CD4-positive, alpha-beta T cell treated with Interleukin-4 for 1 hour (primary cell): Measurements from ENCODE around the gene RAG2.
"Not testable (repeated sequence)": the region's sequence is repeated elsewhere in the genome, so short reads cannot be mapped to it uniquely, and the experiment has no call there.

ENCODE experiments used
- DNase-seq, 2 donors: peaks; one replicate each; pipeline ENCODE4 v3.0.0-alpha.2; 2020 to 2022

Gene RAG2

DNA sequence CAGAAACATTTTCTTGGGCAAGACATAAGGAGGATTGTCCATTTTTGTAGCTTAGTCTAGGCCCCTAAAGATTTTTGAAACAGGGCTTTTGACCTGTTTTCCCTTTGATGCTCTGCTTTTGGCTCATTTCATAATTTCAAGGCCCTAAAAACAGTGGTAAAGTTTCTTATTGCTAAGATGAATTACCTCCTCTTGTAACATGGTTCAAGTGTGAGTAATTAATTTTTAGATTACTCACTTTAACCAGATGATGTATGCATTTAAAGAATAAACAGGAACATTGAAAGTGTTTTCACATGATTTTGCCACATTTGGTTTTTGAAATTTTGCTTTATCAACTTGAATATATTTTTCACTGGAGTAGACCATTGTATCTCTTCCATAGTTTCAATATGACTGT is 1.2 kb downstream of the RAG2 start:
- DNase-seq, result no peak

DNA sequence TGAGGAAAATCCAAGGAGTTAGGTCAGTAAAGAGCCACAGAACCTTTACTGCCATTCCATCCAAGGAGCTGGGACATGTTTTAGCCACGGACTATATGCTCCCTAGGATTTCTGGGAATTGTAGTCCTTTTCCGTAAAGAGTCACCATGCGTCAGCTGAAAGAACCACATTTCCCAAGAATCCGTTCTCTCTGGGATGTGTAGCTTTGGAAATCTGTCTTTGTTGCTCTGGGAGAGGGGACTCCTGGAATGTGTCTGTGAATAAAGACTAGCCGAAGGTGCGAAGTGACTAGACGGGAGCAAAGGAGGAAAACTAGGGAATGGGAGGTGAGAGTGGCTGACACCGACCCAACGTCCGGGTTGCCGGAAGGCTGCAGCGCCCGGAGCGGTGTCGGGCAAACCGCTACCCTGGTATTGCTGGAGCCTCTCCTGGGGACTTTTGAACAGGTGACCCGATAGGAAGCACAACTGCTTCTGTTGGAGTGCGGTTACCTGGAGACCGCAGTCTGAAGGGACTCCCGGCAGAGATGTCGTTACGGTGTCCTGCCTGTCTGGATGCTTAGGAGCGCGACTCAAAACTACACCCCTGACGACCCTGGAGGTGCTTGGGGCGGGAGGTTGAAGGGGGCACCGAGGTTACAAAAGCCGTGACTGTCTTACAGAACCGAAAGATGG is 3.6 kb downstream of the RAG2 start, which contains the start of gene IFTAP:
IFTAP (plus strand) TSS at position 187 of the 674 bp plus-strand sequence. CDS start 15,602 bp downstream, outside the sequence.
- DNase-seq, result peak; percentile 22 to 42

DNA sequence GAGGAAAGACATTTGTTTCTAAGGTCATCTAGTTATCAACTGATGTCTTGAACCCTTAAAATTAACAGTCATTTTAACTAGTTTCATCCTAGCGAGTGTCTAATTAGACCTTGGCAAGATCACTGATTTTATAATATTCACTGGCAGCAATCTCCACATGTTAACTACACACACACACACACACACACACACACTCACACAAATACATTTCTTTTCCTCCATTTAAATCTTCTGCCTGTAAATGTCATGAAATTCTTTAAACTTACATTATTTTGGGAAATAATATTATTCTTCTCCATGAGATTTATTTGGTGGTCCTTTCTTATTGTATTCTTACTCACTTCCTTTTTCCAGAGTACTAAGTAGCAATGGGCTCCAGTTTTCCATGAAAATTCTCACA is 6.6 kb downstream of the RAG2 start:
- no peak for DNase-seq

GRCh38 chr11:36590513-36590912 is 7.5 kb downstream of the RAG2 start:
- no peak for DNase-seq

GRCh38 chr11:36588099-36588498 is 9.9 kb downstream of the RAG2 start:
- no peak for DNase-seq

GRCh38 chr11:36586543-36586942 is 11.5 kb downstream of the RAG2 start:
- DNase-seq, result peak in 1 of 2 donors; percentile 14

DNA sequence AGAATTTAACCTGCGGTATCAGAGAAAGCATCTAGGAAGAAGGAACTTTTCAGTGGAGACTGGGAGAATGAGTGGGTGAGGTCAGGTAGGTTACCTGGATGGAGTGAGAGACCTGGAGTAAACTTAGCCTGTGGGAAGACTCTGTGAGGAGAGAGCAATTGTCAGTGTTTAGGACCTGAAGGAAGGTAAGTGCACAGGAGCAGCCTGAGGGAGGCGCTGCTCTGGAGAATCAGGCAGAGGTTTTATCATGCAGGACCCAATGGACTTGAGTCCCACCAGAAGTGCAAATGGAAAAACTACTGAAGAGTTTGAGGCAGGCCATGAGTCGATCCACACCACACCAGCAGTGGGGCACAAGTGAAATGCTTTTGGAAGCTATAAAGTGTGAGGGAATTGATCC is 14.4 kb downstream of the RAG2 start:
- no peak for DNase-seq

DNA sequence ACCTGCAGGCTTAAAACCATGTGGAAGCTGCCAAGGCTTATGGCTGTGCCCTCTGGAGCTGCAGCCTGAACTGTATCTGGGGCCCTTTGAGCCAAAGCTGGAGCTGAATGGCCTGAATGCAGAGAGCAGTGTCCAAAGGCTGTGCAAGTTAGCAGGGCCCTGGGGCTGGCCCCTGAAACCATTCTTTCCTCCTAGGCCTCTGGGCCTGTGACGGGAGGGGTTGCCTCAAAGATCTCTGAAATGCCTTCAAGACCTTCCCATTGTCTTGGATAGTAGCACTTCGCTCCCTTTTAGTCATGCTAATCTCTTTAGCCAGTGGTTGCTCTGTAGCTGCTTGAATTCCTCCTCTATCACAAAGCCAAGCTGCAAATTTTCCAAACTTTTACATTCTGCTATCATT is 16.5 kb downstream of the RAG2 start:
- no peak for DNase-seq

GRCh38 chr11:36578458-36578857 is 19.6 kb downstream of the RAG2 start:
- DNase-seq, result no peak

- no peak for DNase-seq
Observed at GRCh38 chr11:36577859-36578258, 20.2 kb downstream of the RAG2 start.

DNA sequence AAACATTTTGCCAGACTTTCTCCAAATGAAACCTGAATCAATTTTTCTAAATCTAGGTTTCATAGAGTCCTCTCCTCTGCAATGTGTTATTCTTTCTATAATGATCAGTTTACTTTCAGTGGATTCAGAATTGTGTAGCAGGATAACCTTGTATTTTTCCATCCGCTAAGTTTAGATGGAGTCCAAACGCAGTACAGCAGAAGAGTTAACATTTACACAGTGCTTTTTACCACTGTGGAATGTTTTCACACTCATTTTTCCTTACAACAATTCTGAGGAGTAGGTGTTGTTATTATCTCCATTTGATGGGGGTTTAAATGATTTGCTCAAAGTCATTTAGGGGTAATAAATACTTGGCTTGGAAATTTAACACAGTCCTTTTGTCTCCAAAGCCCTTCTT is 20.7 kb downstream of the RAG2 start:
- no peak for DNase-seq

DNA sequence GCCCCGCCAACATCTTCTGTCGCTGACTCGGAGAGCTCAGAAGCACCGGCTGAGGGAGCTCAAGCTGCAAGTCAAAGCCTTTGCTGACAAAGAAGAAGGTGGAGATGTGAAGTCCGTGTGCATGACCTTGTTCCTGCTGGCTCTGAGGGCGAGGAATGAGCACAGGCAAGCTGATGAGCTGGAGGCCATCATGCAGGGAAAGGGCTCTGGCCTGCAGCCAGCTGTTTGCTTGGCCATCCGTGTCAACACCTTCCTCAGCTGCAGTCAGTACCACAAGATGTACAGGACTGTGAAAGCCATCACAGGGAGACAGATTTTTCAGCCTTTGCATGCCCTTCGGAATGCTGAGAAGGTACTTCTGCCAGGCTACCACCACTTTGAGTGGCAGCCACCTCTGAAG is 23.6 kb downstream of the RAG2 start:
- DNase-seq, result no peak

DNA sequence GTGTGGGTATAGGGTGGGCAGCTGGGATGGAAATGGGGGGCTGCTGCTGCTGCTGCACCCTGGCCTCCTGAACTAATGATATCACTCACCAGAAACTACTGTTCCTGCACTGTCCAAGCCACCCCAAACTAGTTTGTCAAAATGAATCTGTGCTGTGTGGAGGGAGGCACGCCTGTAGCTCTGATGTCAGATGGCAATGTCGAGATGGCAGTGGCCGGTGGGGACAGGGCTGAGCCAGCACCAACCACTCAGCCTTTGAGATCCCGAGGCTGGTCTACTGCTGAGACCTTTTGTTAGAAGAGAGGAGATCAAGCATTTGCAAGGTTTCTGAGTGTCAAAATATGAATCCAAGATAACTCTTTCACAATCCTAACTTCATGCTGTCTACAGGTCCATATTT is 28.9 kb downstream of the RAG2 start:
- no peak for DNase-seq

- DNase-seq, result no peak
Observed at GRCh38 chr11:36567694-36568093, 30.3 kb downstream of the RAG2 start, which contains the start of gene RAG1. RAG1 (plus strand) TSS chr11:36568007; CDS start chr11:36573305, 5,298 bp downstream.

- DNase-seq, result no peak
Observed at GRCh38 chr11:36566407-36567053, 31.5 kb downstream of the RAG2 start.

DNA sequence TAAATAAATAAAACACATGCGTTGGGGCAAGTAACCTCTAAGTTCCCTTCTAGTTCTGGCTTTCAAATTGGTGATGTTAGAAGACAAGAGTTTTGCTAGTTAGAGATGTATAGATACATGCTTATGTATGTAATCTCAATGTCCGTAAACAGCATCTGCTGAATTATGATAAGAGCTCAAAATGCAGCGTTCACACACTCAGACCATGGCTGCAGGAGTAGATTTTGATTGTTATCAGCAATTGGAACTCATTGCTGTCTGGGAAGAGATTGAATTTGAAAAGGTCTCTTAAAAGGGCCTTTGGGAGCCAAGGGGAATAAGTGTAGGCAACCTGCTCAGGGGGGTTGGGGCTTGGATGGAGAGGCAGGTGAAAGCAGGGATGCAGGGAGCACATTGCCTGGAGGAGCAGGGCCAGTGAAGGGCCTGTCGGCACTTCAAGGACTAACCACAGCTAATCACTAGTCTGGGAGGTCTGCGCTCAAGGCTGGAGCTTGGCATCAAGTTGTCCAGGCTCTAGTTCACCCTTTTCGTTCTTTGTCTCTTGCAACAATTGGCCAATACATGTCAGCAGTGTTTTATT is 32.9 kb downstream of the RAG2 start:
- DNase-seq, result no peak

- peak; percentile 40 to 58 for DNase-seq
Observed at GRCh38 chr11:36564376-36565030, 33.5 kb downstream of the RAG2 start.

DNA sequence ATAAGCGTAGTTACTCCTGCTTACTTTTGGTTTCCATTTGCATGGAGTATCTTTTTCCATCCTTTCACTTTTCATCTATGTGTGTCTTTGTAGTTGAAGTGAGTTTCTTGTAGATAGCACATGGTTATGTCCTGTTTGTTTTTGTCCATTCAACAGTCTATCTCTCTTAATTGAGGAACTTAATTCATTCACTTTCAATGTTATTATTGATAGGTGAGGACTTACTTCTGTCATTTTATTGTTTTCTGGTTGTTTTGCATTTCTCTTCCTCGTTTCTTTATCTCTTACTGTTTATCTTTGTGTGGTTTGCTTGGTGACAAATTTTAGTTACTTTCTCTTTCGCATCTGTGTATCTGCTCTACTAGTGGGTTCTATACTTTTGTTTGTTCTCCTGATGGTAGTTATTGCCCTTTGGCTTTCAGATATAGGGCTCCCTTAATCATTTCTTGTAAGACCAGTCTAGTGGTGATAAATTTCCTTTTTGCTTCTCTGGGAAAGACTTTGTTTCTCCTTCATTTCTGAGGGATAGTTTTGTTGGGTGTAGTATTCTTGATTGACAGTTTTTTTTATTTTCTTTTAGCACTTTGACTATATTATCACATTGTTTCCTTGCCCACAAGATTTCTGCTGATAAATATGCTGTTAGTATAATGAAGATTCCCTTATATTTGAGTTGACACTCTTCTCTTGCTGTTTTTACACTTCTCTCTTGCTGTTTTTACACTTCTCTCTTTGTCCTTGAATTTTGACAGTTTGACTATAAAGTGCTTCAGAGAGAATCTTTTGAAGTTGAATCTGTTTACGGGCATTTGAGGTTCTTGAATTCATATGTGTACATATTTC is 39.2 kb downstream of the RAG2 start:
- peak in 1 of 2 donors; percentile 54 for DNase-seq

DNA sequence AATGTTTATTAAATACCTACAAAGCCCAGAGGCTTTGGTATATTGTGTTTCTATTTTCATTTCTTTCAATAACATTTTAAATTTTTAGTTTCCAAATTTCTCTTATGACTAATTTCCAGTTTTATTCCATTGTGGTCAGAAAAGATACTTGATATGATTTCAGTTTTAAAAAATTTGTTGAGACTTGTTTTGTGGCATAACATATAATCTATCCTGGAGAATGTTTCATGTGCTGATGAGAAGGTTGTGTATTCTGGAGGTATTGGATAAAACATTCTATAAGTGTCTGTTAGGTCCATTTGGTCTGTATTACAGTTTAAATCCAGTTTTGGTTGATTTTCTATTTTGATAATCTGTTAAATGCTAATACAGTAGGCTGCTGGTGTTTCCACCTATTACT is 40.0 kb downstream of the RAG2 start:
- no peak for DNase-seq

DNA sequence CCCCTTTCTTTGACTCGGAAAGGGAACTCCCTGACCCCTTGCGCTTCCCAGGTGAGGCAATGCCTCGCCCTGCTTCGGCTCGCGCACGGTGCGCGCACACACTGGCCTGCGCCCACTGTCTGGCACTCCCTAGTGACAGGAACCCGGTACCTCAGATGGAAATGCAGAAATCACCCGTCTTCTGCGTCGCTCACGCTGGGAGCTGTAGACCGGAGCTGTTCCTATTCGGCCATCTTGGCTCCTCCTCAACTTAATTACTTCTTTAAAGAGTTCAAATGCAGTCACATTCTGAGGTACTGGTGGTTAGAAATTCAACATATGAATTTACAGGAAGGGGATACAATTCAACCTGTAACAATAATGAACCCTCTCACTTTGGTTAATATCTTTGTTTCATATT is 40.6 kb downstream of the RAG2 start:
- DNase-seq, result not testable (repeated sequence)

DNA sequence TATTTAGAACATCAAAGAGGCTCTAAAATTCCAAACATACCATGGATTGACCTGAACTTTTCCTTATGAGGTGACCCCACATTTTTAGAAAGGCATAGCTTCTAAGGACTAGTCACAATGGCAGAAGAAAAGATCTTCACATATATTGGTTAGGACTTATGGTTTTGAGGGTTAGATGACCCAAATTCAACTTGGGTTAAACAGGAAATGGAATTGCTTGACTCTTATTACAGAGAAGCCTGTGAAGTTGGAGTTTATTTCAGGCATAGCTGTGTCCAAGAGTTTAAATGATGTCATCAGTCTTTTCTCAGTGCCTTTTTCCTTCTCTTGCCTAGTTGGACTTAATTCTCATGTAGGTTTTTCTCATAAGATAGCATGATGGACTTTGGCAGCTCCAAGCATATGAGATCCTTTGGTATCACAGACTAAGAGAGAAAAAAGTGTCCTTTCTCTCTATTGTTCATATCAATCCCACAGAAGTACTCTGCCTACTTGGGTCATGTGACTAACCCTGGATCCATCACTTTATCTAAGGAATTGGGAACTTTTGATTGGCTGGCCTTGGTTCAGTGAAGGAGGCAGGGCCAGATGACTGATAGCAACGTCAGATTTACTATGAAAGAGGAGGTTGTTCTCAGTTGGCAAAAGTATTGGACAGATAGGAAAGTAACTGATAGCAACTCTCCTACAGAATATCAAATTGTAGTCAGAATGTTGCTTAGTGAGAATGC is 47.5 kb downstream of the RAG2 start:
- no peak for DNase-seq
